Measurements from ENCODE around the gene PGGT1B.
"Not testable (repeated sequence)": the region's sequence is repeated elsewhere in the genome, so short reads cannot be mapped to it uniquely, and the experiment has no call there.

Gene PGGT1B

DNA sequence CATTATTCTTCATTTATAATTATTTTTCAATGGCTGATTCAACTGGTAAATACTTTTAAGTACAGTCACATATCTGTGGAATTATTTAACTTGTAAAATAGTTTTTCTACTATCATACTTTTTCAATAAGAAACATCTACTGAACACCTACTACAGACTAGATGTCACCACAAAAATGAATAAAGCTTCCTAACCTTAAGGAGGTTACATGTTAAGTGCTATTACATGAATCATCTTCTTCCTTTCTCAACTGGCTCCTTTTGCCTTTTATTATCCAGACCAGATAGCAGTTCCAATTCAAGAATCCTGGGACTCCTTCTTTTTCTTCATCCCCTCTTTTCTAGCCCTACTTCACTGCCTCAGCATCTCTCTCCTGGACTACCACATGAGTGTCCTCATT, 4.7 kb downstream of the PGGT1B start:
- no peak for DNase-seq

DNA sequence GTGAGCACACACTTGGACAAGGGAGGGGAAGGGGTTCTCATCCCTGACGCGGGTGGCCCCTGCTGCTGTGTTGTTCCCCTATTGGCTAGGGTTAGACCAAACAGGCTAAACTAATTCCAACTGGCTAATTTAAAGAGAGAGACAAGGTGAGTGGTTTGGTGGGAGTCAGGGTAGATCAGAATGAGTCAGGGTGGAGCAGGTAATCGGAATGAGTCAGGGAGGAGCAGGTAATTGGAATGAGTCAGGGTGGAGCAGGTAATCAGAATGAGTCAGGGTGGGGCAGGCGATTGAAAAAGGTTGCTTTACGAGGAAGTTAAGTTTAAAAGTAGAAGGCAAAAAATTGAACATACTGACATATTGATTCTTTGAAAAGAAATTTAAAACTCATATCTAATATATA, 13.3 kb downstream of the PGGT1B start:
- DNase-seq: not testable (repeated sequence)

DNA sequence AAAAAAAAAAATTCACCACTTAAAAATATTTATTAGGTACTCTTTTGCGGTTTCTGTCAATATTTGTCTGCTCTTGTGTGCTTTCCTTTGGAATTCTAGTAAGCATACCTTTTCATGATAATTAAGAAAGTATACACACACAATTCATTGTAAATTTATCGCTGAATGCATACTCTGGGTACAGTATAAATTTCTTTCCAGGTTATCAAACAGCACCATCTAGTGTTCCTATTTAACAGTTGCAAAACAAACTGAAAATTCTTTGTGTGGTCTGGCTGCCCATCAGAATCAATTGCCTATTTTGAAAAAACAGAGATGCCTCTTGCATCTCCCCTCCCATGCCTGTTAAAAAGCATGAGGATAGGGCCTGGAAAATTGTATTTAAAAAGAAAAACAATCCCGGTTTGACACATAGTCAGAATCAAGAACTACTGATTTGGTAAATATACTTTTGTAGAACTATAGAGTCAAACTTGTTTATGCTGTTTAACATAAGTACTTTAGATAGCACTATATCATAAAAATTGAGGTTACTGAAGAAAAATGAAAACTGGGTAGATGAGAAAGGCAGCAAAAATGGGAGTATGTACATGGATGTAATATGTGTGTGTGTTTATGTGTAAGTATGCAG, 16.2 kb downstream of the PGGT1B start:
- no peak for DNase-seq

DNA sequence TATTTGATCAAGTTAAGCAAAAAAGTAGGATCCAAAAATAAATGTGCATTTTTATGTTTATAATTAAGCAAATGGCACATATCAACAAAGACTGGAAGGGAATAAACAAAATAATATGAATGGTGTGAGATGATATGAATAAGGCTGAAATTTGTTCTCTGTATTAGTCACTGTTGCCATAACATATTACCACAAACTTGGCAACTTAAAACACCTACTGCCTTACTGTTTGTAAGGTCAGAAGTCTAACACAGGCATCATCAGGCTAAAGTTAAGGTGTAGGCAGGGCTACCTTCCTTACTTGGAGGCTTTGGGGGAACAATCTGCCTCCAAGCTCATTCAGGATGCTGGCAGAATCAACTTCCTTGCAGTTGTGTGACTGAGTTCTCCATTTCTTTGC, 19.3 kb downstream of the PGGT1B start:
- no peak for DNase-seq

DNA sequence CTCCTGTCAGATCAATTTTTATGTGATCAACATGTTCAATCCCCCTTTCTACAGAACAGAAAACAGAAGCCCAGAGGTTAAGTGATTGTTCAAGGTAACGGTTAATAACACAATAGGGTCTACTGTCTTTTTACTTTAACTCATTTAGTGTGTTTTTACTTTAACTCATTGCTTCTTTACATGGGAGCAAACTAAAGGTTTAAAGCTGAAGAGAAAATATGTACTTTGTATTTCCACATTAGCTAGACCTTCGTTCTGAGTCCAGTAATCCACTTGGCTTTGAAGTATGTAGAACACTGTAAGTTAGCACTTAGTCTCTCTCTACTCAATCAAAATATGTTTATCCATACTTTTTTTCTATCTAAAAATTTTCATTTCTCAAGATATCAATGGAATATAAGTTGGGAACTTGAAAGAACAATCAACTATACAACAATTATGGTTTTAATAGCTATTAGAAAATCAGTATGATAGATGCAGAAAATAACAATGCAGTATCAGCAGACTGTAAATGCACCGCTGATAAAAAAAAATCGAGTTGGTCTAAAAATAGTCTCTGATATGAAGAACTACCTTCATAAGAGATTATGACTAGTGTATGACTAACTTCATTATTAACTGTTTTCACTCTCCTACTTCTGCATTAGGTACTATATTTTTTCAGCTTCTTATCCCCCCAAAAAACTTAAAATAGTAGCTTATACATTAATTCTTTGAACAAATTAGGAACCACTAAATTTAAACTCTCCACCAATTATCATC, 20.6 kb downstream of the PGGT1B start:
- no peak for DNase-seq

DNA sequence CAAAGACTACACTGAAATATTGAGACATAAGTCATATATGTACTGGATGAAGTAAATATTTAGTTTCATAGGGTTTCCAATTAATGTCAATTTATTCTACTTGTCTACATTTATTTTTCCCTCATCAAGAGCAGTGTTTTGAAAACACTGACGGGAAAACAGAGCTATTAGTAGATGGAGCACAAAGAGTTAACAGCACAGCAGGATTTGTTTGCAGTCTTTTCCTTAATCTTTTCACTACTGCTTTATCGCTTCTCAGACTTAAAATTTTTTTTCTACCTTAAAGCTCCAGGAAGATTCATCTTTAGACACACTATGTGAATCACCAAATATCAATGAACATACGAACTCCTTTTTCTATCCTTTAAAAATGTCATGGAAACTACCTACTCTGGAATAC, 25.6 kb downstream of the PGGT1B start:
- no peak for DNase-seq

DNA sequence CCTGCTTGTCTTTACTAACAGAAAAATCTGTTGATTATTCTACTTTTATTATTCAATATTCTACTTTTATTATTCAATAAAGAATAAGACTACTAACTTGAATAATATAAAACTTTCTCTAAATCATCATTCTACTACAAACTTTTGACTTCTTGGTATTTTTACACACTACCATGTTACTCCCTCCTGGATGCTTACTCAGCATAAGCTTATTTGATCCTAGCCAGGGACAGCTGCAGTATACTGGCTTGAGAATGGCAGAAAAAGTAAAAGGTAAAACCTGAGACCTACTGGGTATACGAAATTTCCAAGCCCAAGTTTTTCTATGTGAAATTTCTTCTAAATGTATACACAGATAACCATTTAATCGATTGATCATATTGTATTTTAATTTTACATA, 26.1 kb downstream of the PGGT1B start:
- DNase-seq: no peak

DNA sequence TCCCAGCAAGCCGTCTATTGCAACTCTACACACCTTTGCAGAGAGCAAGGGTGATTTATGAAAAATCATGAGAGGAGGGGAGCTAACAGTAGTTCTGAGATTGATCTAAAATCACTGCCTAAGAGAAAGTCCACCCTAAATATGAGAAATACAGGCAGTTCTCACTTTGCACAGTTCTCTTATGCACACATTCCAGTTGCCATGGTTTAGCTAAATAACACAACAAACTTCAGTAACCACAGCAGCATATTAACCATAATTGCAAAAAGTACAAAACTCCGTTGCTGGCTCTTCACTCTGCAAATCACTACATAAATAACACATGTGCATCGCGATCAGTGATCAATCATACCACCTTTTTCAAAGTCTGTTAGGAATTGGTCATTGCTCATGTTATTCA, 31.1 kb downstream of the PGGT1B start:
- DNase-seq: no peak

DNA sequence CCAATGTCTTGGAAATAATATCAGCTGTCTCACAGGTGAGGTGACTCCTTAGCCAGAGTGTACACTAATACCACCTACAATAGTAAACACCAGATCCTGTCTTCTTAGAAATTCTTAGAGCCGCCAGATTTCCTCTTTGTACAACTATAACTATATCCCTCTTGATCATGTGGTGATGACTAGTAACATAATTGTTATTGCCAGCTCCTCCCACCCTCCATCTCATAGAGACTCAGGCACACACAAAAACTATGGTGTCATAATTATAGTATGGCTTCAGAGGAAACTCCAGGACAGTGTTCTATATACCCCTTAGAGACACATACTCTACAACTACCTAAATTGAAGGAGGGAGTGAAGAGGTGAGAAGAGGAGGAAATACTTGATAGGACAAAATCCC, 33.1 kb downstream of the PGGT1B start:
- no peak for DNase-seq

DNA sequence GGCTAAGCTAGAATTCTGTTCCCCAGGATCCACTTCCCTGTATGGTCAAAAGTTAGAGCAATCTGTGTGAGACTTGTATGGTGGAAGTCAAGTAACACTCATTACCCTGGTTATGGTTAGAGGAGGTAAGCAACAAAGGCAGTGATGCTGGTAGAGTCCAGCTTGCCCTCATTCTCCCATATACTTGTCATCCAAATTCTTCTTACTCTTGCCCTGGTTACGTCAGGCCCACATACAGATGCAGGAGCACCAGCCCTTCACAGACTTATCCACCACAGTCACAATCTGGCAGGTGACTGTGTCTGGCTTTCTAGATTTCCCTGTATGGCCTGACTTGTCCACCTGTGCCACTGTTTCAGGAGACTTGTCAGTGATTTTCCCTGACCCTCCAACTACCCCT, 35.4 kb downstream of the PGGT1B start:
- no peak for DNase-seq

DNA sequence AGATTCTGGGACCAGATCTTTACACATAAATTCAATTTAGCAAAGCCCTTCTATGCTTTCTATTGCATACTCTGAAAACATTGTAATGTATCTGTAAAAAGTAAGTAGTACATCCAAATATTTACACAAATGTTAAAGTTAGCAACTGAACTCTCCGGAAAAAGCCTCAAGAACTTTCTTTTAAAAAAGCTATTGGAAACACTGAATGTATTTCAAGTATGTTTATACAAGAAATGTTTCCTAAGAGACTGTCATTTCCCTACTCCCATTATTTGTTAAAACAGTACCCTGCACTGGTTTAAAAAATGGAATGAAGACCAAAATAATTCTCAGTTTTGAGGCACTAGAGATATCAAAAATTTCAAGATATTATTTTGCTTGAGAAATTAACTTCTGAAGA, 48.1 kb downstream of the PGGT1B start:
- no peak for DNase-seq

DNA sequence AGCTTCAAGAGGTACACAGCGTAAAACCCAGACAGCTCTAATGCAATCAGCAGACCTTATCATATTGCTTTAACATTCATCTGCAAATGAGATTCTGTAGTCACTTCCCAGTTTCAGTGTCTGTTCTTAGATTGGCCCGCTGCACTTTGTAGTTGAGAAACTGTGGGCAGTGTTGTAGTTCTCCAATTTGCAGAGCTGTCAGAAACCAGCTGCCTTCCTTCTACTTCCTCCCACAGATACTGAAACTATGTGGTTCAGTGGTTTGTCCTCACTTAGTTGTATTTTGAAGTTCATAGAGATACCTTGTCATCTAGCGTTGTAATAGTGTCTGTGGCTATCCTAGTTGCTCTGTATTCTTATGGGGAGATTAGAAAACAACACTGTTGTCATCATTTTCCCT, 53.4 kb downstream of the PGGT1B start:
- no peak for DNase-seq

DNA sequence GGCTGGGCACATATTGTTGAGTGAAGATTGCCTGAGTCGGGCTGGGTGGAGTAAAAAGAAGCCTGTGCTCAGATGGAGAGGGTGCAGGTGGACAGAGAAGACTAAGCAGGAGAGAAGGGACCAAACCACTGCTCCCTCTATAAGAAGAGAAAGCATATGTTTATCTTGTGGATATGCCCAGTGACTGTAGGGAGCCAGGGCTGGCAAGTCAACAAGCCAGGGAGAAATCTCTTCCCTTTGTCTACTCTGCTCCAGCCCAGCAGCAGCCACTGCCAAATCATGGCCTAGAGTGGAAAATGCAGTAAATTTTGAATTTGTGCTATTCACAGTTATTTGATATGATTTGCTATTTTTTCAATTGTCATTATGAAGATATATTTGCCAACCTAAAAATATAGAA, 59.7 kb downstream of the PGGT1B start:
- no peak for DNase-seq

DNA sequence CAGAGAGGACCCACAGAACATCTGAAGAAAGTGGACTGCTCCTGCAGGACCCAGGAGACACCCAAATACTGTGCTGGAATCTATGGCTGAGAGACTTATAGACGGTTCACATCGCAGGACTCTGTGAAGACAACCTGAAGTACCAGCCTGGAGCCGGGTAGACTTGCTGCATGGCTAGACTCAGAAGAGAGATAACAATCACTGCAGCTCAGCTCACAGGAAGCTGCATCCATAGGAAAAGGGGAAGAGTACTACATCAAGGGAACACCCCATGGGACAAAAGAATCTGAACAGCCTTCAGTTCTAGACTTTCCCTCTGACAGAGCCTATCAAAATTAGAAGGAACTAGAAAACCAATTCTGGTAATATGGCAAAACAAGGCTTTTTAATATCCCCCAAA, 66.5 kb downstream of the PGGT1B start:
- DNase-seq: no peak

DNA sequence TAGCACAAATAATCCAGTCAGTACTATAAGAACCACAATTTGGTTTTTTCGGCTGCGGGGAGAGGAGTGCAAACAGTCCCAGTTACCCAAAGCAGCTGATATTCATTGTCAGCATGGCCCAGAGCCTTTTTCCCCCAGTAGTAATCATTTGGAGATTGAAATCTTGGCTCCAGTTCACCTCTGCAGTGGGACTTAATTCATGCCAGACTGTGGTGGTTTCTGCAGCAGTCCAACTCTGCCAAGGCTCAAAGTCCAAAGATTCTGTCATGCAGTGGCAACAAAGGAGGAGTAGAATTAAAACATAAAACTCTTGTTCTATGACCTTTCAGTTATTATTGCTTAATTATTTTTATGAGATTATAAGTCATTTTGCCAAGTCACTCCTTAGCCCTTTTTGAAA, 68.0 kb downstream of the PGGT1B start:
- DNase-seq: no peak

DNA sequence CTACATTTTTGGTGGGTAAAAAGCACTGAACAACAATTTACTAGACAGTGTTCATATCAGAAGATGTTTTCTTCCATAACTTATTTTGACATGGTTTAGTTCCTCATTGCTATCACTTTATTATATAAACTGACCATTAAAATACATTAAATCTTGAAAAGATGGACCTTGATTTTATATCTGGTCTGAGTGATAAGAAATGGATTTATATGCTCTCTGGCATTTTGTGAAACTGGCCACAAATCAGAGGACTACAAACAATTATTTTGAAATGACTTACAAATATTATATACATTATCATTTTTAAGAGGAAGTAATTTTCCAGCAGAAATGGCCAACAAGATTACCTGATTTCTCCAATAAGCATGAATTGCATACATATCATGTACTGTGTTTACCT, 69.4 kb downstream of the PGGT1B start:
- no peak for DNase-seq

DNA sequence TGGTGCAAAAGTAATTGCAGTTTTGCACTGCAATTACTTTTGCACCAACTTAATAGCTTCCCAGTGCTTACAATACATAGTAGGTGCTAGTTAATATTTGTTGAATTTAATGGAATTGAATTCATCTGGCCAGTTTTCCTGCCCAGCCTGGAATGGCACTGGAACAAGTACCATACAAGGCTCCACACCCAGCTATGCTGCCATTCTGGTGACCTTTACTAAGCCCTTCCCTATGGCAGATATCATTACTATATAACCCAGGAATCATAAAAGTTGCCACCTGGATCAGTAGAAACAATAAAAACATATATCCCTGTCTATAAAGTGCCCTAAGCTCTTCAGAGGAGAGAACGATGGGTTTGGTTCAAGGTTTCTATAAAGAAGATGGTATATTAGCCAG, 70.6 kb downstream of the PGGT1B start:
- DNase-seq: no peak

DNA sequence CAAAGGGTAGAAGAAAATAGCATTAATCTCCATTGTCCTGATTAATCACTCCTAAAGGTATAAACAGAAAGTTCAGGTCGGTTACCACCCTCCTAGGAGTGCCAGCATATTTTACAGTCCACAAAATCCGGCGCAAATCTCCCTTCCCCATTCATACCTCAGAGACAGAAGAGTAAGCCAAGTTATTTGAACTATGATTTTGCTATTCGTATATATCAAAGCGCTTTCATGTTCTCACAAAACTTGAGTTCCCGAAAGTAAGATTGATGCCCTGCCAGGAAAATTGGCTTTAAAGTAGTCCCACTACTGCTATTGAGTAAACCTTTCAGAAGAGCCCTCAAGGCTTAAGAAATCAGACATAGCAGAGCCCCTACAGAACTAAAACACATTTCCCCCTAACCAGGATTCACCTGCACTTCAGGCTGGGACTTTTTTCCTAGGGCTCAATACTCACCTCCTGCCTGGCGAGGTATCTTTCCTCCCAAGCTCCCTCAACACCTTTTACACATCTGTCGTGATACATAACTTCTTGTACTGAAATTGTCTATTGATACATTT, 71.1 kb downstream of the PGGT1B start:
- no peak for DNase-seq

DNA sequence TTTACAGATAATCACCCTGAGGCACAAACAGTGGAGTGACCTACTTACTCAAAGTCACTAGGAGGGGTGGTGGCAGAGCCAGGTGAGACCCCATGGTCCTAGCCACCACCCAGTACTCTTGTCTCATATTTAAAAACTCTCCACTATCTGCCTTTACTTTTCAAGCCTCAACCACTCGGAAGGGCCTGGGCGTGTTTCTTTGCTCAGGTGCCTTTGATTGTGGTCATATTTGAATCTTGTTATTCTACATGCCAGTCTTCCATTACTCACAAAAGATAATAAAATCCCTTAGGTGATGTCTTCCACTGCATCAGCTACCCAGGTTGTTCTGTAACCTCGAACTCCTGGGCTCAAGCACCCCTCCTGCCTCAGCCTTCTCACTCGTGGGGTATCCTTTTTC, 72.3 kb downstream of the PGGT1B start:
- DNase-seq: no peak

DNA sequence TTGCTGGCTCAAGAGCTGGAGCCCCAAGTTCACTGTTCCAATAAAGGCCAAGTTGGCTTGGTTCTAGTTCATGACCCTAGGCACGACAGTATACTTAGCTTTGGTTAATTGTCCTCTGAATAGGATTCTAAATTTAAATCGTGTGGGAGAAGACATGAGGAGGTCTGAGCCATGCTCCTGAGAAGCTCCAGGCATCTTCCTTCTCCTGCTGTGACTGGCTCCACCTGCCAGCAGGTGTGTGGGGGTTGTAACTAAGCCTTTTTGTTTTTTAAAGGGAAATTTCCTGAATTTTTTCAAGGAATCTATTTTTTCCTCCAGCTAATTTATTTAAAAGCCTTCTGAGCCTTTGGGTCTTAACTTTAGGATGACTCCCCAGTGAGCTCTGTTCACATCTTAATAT, 72.8 kb downstream of the PGGT1B start:
- no peak for DNase-seq

DNA sequence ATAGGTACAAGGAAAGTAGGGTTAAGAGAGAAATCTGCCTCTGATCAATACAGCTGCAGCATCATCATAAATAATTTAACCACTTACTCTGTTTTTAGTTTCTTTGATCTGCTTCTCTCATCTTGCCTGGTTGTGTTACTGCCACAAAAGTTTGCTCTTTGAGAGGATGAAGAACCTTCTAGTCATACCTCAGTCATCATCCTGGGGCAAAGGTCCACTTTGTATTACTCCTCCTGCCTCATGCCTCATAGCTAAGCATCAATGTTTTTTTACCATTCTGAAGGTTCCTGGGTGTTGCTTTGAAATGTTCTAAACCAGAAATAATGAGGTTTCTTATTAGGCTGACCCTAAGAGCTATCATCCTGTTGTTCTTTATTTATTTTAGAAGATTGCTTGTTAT, 75.9 kb downstream of the PGGT1B start:
- no peak for DNase-seq

DNA sequence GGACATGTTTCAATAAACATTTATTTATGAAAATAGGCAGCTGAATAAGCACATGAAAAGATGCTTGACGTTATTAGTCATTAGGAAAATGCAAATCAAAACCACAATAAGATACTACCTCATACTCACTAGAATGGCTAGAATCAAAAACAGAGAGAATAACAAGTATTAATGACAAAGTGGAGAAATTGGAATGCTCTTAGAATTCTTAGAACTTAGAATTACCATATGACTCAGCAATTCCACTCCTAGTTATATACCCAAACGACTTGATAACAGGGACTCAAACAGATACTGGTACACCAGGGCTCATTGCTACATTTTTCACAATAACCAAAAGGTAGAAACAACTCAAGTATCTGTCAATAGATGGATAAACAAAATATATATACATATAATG, 77.9 kb downstream of the PGGT1B start:
- DNase-seq: no peak

DNA sequence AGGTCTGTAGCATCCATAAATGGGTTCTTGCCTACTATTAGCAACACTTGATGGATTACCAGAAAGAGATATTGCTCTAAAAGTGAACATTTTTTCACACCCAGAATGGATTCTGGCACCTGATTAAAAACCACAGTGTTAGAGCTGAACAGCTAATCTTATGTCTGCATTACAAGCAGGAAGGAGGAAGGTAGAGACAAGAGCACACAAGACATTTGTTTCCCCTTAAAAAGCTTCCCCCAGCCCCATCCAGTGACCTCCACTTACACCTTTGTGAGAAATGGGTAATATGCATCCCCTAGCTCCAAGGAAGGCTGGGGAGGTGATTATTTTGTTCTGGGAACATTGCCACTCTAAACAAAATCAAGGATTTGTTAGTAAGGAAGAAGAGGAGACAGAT, 80.9 kb downstream of the PGGT1B start:
- DNase-seq: no peak

DNA sequence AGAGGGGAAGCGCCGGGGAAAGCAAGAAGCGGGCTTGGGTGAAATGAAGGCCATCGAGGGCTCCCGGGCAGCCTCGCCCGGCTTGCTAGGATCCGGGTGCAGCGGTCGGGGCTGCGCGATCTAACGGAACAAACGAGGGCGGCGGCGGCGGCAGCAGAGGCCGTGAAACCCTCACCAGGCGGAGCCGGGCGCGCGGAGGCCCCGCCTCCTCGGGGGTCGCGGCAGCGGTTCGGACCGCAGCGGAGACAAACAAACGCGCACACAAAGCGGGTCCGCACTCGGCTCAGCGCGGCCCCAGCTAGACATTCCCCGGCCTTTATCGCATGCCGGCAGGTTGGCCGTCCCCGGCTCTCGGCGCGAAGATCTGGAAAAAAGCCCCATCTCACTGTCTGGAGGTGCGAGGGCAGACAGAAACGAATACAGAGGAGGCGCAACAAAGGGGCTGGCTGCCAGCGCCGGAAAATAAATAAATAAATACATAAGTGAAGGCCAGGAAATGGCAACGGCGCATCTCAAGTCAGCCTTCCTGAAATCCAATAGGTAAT, 82.4 kb downstream of the PGGT1B start:
- no peak for DNase-seq
